Measurements from ENCODE around the gene PDLIM1. TPM values are rescaled to one million over a fixed set of nuclear protein-coding genes. Genes with fewer than 3 reads are reported as not detected.

The PDLIM1 gene
- total and polyA plus RNA-seq, 9 of the 15 experiments (the other 6 are each of a cell fraction or from before 2014, with no cell fraction given), result 19.8 to 164 (median 39.1) TPM

GRCh38 chr10:95287281-95287680, 3.5 kb downstream of the PDLIM1 start:
- Histone ChIP-seq H3K9me3 (replicated peaks; ENCODE audit: control insufficient read depth, insufficient read depth, low read depth, low read length) (no peaks in the 10 kb centered on the region), H3K4me1 (replicated peaks in 1 of 2; ENCODE audit: control insufficient read depth in 2 of 2, insufficient read depth in 2 of 2, low read length in 2 of 2) (peaks cover 24 to 26% of the 10 kb centered on the region in 2 experiments; a peak in 4 of 5 replicates), H3K9me1 (ENCODE audit: control insufficient read depth, insufficient read depth, low read length) (no peaks in the 10 kb centered on the region), H3K79me2 (ENCODE audit: control insufficient read depth, insufficient read depth, low read length) (peaks cover 75% of the 10 kb centered on the region), H3K4me2 (ENCODE audit: insufficient read depth, low read length) (no peak overlapping the region), H4K20me1 (replicated peaks; ENCODE audit: control insufficient read depth, insufficient read depth, low read length) (peaks cover 6% of the 10 kb centered on the region; the same call in 1 of the 2 replicates), H3K27me3 (ENCODE audit: control insufficient read depth in 2 of 2, insufficient read depth in 2 of 2, low read length in 2 of 2) (no peaks in the 10 kb centered on the region), H2AFZ (ENCODE audit: low read depth, low read length) (no peak overlapping the region), H3K4me3 (no peak overlapping the region), H3K9ac (ENCODE audit: insufficient read depth in 1 of 2, low read depth in 2 of 2, low read length in 2 of 2) (0 out of 4 replicates have a peak overlapping the region, but pooled peaks of 1 of the 2 experiments have one; percentile 20), H3K27ac (ENCODE audit: extremely low read depth, low read depth, low read length) (no peak overlapping the region), H3K36me3 (ENCODE audit: control insufficient read depth, insufficient read depth, low read length) (peaks cover 16% of the 10 kb centered on the region; the same call in 2 of the 3 replicates)
- DNase-seq (ENCODE audit: extremely low read depth in 1 of 4, low spot score in 3 of 4) (no peak), ATAC-seq (no peak), FAIRE-seq (peak; percentile 64)
- in situ Hi-C loops (cut with MboI), result no loop called here
- ChIA-PET POLR2A (interaction anchor here (0.6 kb wide), 1 partner anchor 79 kb away, joined by 3 read pairs; no protein-coding TSS in a partner anchor), CTCF (ENCODE audit: low intra/inter-chr PET ratio) (no interaction called here)
- no TSS peak for BruUV-seq (replicated peaks)
- TF ChIP-seq REST (IDR thresholded peaks at IDR 0.05; ENCODE audit: borderline replicate concordance) (no peak), REST (CRISPR knock-in tag; IDR thresholded peaks at IDR 0.05; ENCODE audit: low read depth) (no peak)
- intact Hi-C loops (cut with micrococcal nuclease), result loop anchor here (5.0 kb wide), 2 partner anchors 40 to 75 kb away; no protein-coding TSS in a partner anchor
- 77% methylated on average over 3 of the region's 3 CpGs for WGBS (ENCODE audit: insufficient coverage, low coverage, missing lambda C conversion rate)

Measured in K562 (cell line).